NOMO-1 (cell line): ENCODE data around the gene FGFRL1.
"Not testable (repeated sequence)": the region's sequence is repeated elsewhere in the genome, so short reads cannot be mapped to it uniquely, and the experiment has no call there.

ENCODE experiments used
- DNase-seq, 2 experiments: peaks; one replicate each; lab custom pipeline; 2025; ENCODE audit not compliant: unreplicated experiment in 2 of 2; lab: John Stamatoyannopoulos, UW

FGFRL1 gene

GRCh38 chr4:1036976-1037810, 25.8 kb downstream of the FGFRL1 start:
- DNase-seq = no peak

GRCh38 chr4:1038948-1039492, 27.6 kb downstream of the FGFRL1 start:
- no peak for DNase-seq

GRCh38 chr4:1039493-1040343, 28.3 kb downstream of the FGFRL1 start:
- no peak for DNase-seq

GRCh38 chr4:1040344-1041146, 29.1 kb downstream of the FGFRL1 start:
- DNase-seq = no peak

- DNase-seq = no peak
Observed at GRCh38 chr4:1041147-1041935, 29.9 kb downstream of the FGFRL1 start.

GRCh38 chr4:1041936-1042330, 30.5 kb downstream of the FGFRL1 start:
- no peak for DNase-seq

- DNase-seq = no peak
Observed at GRCh38 chr4:1042352-1043055, 31.1 kb downstream of the FGFRL1 start.

GRCh38 chr4:1043162-1043561, 31.7 kb downstream of the FGFRL1 start:
- DNase-seq = no peak

- DNase-seq = peak; percentile 67 to 83
Observed at GRCh38 chr4:1043651-1044468, 32.4 kb downstream of the FGFRL1 start.

- DNase-seq = no peak
Observed at GRCh38 chr4:1044469-1045192, 33.2 kb downstream of the FGFRL1 start.

GRCh38 chr4:1045193-1045594, 33.8 kb downstream of the FGFRL1 start:
- no peak for DNase-seq

- no peak for DNase-seq
Observed at GRCh38 chr4:1045595-1046201, 34.3 kb downstream of the FGFRL1 start.

GRCh38 chr4:1046581-1047011, 35.2 kb downstream of the FGFRL1 start:
- not testable (repeated sequence) for DNase-seq

GRCh38 chr4:1047106-1047975, 35.9 kb downstream of the FGFRL1 start:
- no peak for DNase-seq

GRCh38 chr4:1047976-1048772, 36.7 kb downstream of the FGFRL1 start:
- no peak for DNase-seq
